NT2/D1 (cell line): ENCODE results near the gene MMP11.

Experiments
- SUZ12 ChIP-seq: IDR thresholded peaks from 2 replicates; pipeline ENCODE4 v1.6.1; 2011; ENCODE audit not compliant: insufficient read length, insufficient read depth; ENCODE audit errors: extremely low read depth
- YY1 ChIP-seq: IDR thresholded peaks from 2 replicates; pipeline ENCODE4 v1.6.1; 2011; ENCODE audit not compliant: insufficient read length, insufficient read depth
- ZNF274 ChIP-seq: IDR thresholded peaks from 2 replicates; pipeline ENCODE4 v1.6.1; 2011; ENCODE audit warnings: mild to moderate bottlenecking, low read depth, low read length

DNA sequence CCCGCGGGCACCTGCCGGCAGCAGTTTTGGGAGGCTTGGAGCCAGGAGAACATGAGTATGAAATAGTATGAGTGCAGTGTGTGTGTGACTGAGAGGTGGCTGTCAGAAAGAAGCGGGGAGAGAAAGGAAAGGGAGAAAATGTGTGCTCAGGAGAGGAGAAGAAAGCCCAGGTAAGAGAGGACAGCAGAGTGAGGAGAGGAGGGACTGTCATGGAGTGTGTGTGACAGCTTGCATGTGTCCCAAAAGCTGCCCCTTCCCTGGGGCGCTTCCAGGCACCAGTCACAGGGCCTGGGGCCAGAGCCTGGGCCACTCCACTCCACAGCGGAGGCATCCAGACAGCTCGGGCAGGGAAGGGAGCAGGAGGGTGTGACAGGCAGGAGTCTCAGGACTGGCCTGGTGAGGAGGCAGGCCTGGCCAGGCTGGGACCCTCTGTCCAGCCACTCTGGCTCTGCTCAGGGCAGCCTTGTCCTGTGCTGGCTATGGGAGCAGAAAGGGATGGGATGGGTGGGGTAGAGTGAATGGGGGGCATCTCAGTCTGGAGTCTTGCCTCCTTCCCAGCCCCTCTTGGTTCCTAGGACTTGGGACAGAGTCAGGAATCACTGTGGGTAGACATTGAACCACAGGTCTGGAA, 949 bp downstream of the MMP11 start:
- no peak for TF ChIP-seq ZNF274
- TF ChIP-seq SUZ12: no peak
- TF ChIP-seq YY1: no peak
